Testis (tissue), 3 donors: ENCODE measurements around the gene FOXD4L1. TPM values are rescaled to one million over a fixed set of nuclear protein-coding genes. Genes with fewer than 3 reads are reported as not detected.

Source experiments
- polyA plus RNA-seq: library from polyadenylated mRNA; stranded (reverse); fragments of 350-450 nt; fragmentation: Illumina TruSeq; extraction: RNeasy Lipid Tissue Mini Kit (QIAGEN cat#74804); gene quantifications from one replicate; pipeline ENCODE4 v1.2.3, GENCODE V29; 2014; ENCODE audit warnings: low read depth, low replicate concordance; ENCODE audit not compliant: insufficient read depth
- total RNA-seq, 2 donors: library from RNA; depleted of rRNA; stranded (reverse); fragments of >200 nt; gene quantifications; one replicate each; pipeline ENCODE4 v1.2.3, GENCODE V29; 2016

FOXD4L1 gene
- total and polyA plus RNA-seq, 3 donors from 2014 or later, result 0.19 to 0.55 TPM; not detected in 1

Other genes with a start within 250 kb of the FOXD4L1 start
- gene PAX8, start 219.7 kb upstream of the FOXD4L1 start, total RNA-seq, result 1 to 10 TPM; 4.7 to 5.4 TPM
- gene PAX8, start 219.7 kb upstream of the FOXD4L1 start, polyA plus RNA-seq, result 22.3 TPM
- gene ZNG1B, start 61.0 kb upstream of the FOXD4L1 start, total RNA-seq, result 10 to 100 TPM; 44.4 to 49.4 TPM
- gene ZNG1B, start 61.0 kb upstream of the FOXD4L1 start, polyA plus RNA-seq, result 27.7 TPM
- gene RABL2A, start 128.6 kb downstream of the FOXD4L1 start, total RNA-seq, result 10 to 100 TPM; 31.9 to 41.7 TPM
- gene RABL2A, start 128.6 kb downstream of the FOXD4L1 start, polyA plus RNA-seq, result 36.3 TPM